ENCODE data around the gene PCDH18.
"Not testable (repeated sequence)": the region's sequence is repeated elsewhere in the genome, so short reads cannot be mapped to it uniquely, and the experiment has no call there.

DNA sequence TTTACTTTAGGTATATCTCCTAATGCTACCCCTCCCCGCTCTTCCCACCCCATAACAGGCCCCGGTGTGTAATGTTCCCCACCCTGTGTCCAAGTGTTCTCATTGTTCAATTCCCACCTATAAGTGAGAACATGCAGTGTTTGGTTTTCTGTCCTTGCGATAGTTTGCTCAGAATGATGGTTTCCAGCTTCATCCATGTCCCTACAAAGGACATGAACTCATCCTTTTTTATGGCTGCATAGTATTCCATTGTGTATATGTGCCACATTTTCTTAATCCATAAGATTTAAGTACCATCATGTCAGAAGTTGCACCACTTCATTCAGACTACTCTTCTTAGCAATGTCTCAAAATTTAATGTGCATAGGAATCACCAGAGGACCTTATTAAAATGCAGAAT, 5.5 kb upstream of the PCDH18 start:
- not testable (repeated sequence) for TF ChIP-seq ZBTB8A (CRISPR knock-in tag; IDR thresholded peaks at IDR 0.05; ENCODE audit: borderline replicate concordance, low read depth); BRCA1 (CRISPR knock-in tag; IDR thresholded peaks at IDR 0.05); ZNF577 (CRISPR knock-in tag; IDR thresholded peaks at IDR 0.05; ENCODE audit: borderline replicate concordance, low read depth); ZNF572 (CRISPR knock-in tag; IDR thresholded peaks at IDR 0.05); POLR2A (IDR thresholded peaks at IDR 0.05; ENCODE audit: insufficient read depth in 1 of 2, low read depth in 2 of 2, low read length in 2 of 2); ASH2L (IDR thresholded peaks at IDR 0.05; ENCODE audit: insufficient read length, low read depth, low read length); FOSL1 (CRISPR knock-in tag; IDR thresholded peaks at IDR 0.05; ENCODE audit: borderline replicate concordance); POLR2AphosphoS5 (IDR thresholded peaks at IDR 0.05; ENCODE audit: low read depth, low read length); TCF7 (IDR thresholded peaks at IDR 0.05; ENCODE audit: low read depth)
- TF ChIP-seq, protein P1, sequence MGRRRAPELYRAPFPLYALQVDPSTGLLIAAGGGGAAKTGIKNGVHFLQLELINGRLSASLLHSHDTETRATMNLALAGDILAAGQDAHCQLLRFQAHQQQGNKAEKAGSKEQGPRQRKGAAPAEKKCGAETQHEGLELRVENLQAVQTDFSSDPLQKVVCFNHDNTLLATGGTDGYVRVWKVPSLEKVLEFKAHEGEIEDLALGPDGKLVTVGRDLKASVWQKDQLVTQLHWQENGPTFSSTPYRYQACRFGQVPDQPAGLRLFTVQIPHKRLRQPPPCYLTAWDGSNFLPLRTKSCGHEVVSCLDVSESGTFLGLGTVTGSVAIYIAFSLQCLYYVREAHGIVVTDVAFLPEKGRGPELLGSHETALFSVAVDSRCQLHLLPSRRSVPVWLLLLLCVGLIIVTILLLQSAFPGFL (CRISPR knock-in tag; IDR thresholded peaks at IDR 0.05) = not testable (repeated sequence)
